GM18498 (cell line): Measurements from ENCODE around the gene ASAH2.
"Not testable (repeated sequence)": the region's sequence is repeated elsewhere in the genome, so short reads cannot be mapped to it uniquely, and the experiment has no call there.

ENCODE experiments used
- ATAC-seq: cut with Tn5 transposase; IDR thresholded peaks from one replicate; pipeline ENCODE4 v1.9.1; 2021; ENCODE audit warnings: mild to moderate bottlenecking, moderate library complexity; ENCODE audit not compliant: unreplicated experiment

The ASAH2 gene

DNA sequence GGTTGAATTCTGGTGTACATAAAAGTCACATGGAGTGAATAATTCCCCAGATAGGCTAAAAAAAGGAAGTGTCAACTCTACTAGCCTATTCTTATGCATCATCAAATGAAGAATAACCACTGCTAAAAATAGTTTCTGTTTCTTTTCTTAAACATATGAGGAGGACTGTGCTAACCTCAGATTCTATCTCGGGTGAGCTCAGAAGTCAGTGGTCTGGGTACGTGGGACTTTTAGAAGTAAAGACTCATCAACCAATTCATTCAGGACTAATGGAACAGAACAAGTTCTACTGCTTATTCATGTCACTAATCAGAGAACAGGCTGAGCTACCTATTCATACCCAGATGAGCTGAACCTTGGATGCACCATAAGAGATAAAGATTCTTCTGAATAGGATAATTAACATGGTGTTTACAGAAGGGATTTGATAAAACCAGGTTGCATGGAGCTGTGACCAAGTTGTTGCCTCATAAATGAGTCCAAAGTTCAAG is 9.5 kb upstream of the ASAH2 start:
- peak; percentile 98 for ATAC-seq

DNA sequence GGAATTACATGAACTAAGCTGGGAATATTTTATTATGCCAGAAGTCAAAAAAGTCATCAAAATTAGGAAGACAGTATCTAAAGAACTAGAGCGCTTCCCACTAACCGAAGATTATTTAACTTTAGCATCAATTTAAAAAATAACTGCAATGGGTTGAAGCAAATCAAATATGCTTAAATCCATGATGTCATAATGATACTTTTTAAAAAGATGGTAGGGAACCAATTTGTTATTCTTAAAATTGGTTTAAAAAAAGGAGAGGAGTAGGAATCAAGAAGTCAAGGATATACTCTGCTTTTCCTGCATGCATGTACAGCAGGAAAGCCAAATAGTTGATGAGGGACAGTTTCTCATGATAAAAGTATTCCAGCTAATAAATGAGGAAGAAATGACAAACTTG is 3.2 kb upstream of the ASAH2 start:
- no peak for ATAC-seq

GRCh38 chr10:50250096-50250854 is 1.0 kb downstream of the ASAH2 start:
- no peak for ATAC-seq

- no peak for ATAC-seq
Measured at GRCh38 chr10:50248598-50248997, 2.7 kb downstream of the ASAH2 start.

GRCh38 chr10:50248062-50248461 is 3.3 kb downstream of the ASAH2 start:
- ATAC-seq, result no peak

GRCh38 chr10:50244201-50244600 is 7.1 kb downstream of the ASAH2 start:
- ATAC-seq, result no peak

DNA sequence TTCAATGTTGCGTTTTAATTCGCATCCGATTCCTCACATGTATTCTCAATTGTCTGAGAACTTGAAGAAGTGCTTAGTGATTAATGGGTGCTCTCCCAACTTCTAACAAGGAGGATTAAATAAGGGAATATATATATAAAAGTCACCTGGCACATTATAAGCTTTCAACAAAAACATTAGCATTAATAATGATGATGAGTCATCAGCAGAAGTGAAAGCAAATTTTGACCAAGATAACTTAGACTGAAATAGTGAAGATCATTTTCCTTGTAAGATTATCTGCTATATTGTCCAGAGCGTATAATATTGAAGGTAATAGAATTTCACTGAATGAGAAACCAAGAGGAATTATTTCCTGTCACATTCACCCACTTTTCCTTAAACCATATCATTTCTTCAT is 8.5 kb downstream of the ASAH2 start:
- no peak for ATAC-seq

GRCh38 chr10:50241478-50241877 is 9.8 kb downstream of the ASAH2 start:
- not testable (repeated sequence) for ATAC-seq

GRCh38 chr10:50234486-50234885 is 16.8 kb downstream of the ASAH2 start:
- ATAC-seq, result no peak

DNA sequence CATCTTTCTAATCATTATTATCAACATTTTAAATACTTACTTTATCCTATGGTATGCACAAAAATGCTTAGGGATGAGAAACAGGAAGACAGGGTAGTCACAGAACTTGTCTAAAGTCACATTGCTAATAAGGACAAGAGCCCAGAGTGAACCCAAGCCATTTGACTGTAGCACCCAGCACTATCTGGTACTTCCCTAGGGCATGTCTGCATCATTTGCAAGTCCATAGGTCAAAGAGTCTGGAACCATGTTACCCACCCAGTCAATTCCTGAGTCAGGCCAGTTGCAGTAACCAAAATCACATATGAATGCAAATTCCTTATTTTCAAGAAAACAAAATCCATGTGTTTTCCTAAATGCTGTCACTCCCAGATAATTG is 19.1 kb downstream of the ASAH2 start:
- no peak for ATAC-seq

GRCh38 chr10:50231515-50232260 is 19.6 kb downstream of the ASAH2 start:
- ATAC-seq, result no peak

GRCh38 chr10:50229460-50229859 is 21.9 kb downstream of the ASAH2 start:
- no peak for ATAC-seq

- ATAC-seq, result no peak
Measured at GRCh38 chr10:50228672-50229071, 22.6 kb downstream of the ASAH2 start.

DNA sequence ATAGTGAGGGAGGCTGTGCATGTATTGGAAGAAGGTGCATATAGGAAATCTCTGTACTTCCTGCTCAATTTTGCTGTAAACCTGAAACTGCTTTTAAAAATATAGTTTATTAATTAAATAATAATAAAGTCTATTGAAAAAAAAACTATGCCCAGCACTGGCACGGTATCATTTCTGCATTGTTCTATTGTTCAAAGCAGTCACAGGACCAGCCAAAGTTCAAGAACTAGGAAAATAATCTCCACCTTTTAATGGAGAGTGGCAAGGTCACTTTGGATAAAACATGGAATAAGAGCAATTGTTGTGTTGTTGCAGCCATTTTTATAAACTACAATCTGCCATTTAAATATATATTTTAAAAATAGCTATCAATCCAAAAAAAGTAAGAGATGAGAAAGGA is 24.7 kb downstream of the ASAH2 start:
- no peak for ATAC-seq

DNA sequence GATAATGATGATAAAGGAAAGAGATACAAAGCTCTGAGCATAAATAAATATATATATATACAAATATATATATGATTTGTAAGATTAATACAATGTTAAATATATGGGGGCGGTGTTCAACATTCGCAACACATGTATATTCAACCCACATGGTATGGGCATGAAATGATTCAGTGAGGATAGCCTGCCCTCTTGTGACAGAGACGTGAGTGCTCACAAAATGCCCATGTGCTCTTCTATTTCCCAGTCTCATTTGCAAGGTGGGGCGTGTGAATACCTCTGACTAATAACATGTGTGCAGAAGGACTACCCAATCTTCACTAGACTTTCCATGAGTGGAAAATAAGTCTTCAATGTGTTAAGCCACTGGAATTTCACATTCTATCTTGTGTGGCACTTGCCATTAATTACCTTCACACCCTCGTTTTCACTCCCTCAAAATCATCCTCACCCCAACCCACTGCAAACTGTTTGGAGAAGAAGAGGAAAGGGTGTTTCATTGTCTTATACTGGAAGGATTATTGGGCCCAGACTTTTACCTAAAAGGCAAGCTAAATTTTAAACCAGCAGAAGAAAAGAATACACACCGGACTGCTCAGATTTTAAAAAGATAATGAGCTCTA is 26.9 kb downstream of the ASAH2 start:
- peak; percentile 95 for ATAC-seq

DNA sequence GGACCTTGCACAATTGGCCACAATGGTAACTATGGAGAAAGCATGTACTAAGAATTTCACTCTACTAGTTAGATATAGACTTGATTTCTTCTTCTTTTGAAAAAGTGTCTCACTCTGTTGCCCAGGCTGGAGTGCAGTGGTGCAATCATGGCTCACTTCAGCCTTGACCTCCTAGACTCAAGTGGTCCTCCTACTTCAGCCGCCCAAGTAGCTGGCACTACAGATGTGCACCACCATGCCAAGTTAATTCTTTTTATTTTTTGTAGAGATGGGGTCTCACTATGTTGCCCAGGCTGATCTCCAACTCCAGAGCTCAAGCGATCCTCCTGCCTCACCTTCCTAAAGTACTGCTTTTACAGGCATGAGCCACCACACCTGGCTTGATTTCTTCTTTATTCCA is 29.1 kb downstream of the ASAH2 start:
- no peak for ATAC-seq

- ATAC-seq, result no peak
Measured at GRCh38 chr10:50221470-50221869, 29.8 kb downstream of the ASAH2 start.

- ATAC-seq, result no peak
Measured at GRCh38 chr10:50219646-50220045, 31.7 kb downstream of the ASAH2 start.

- no peak for ATAC-seq
Measured at GRCh38 chr10:50219200-50219599, 32.1 kb downstream of the ASAH2 start.

- ATAC-seq, result no peak
Measured at GRCh38 chr10:50216894-50217293, 34.4 kb downstream of the ASAH2 start.

DNA sequence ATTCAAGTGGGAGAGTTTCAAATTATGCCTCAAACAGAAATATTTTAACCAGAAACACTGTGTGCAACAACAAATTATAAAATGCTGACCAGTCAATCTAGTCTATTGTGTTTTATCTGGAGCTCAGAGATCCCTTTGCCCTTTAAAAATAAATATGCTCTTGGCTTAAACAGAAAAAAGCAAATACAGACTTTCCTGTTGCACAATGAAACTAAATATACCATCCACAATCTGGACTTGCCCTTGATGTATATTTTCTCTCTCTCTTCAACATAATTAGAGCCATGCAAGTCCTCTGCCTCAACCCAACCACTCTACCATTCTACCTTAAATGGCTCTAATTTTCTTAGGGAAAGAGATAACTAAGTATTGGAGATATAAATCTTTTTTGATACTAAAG is 34.9 kb downstream of the ASAH2 start:
- ATAC-seq, result no peak

DNA sequence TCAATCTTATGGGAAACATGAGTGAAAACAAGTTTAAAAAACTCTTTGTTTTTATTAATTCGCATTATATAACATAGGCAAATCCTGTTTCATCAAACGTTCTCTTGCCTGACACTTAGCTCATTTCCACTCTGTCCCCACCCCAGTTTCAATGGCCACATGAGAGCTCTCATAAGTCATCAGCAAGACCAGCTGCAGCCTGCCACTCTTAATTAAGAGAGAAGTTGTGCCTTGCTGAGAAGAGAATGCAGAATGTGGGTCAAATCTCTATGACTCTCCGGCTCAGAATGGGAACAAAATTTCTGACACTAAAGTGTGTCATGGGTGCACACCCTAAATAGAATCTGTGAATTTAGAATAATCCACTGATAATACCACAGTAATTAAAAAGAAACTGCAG is 39.6 kb downstream of the ASAH2 start:
- no peak for ATAC-seq
